ENCODE results near the gene COQ9.
"Not testable (repeated sequence)": the region's sequence is repeated elsewhere in the genome, so short reads cannot be mapped to it uniquely, and the experiment has no call there.

COQ9 gene

DNA sequence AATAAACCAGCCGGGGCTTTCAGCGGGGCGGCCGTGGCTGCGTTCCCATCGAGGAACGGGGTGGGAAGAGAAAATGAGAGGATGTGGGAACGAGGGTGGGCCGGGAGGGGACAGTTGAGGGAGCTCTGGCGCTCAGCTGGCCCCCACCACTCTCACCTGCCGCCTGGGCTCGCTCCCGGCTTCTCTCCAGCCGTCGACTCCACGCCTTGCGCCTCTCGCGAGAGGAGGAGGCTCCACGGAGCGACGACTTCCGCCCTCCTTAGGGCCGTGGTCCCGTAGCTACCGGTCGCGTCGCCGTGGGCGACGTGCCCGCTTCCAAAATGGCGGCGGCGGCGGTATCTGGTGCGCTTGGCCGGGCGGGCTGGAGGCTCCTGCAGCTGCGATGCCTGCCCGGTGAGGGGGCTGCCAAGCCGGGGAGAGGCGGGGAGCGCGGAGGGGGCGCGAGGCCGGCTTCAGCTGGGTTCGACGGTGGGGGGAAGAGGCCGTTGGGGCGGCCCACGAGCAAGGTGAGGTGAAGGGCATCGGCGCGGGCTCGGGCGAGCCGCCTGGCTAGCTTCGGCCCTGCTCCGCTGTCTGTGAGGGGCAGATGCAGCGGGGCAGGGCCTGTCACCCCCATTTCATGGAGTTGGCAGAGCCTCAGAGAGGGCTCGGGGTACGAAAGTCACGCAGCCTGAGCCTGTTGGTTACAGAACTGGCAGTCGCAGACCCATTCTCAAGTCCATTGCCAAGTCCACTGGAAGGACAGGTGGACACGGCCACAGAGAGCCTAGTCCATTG, at the start of gene COQ9, which contains the start of gene CIAPIN1:
COQ9 (plus strand) TSS at position 294 of the 777 bp plus-strand sequence; CDS start at position 321, 27 bp downstream.
CIAPIN1 (minus strand) TSS at position 200 of the 777 bp plus-strand sequence. CDS start 6,457 bp downstream, outside the sequence.
- DNase-seq: peak; percentile 96

DNA sequence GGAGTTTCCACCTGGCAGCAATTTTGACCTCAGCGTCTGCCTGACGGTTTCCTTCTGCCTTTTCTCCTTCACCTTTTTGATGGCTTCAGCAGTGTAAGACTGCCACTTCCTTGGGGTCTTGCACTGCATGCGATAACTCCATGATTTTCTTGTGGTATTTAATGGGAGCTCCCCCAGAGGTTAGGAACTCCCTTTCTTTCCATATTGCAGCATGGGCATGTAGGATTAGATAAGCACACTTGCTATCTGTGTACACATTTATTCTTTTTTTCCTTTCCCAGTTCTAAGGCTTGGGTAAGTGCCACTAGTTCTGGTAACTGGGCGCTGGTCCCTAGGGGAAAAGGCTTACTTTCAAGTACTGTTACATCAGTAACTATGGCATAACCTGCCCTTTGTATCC, 49.8 kb upstream of the COQ9 start:
- DNase-seq: not testable (repeated sequence)

- DNase-seq: no peak
These were observed 45.2 kb upstream of the COQ9 start for GRCh38 chr16:57401943-57402640.

DNA sequence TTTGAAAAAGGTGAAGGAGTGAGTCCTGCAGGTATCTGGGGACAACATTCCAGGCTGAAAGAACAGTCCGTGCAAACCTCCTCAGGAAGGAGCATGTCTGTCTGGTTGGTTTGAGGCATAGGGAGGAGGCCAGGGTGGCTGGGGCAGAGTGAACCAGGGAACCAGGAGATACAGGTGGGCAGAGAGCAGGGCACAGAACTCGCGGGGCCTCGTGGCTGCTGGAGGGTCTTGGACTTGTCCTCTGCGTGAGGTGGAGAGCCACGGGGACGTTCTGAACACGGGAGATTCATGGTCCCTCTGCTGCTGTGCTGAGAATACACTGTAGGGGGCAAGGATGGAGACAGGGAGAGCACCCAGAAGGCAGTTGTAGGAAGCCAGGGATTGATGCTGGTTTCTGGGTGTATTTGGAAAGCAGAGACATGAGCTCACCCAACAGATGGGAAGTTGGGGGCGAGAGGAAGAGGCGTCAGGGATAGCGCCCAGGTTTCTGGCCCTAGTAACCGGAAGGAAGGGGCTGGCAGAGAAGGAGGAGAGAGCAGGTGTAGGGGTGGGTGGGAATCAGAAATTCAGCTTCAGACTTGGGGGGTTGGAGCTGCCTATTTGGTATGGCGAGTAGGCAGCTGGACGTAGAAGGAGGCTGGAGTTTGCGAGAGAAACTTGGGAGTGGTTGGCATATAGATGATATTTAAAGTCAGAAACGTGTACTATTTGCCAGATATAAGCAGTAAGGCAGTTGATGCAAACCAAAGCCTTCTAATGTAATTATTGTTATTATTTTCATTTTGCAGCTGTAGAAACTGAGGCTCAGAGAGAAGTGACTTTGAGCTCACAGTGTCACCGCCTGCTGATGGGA, 43.1 kb upstream of the COQ9 start, which contains the start of gene CCL17:
CCL17 (plus strand) TSS at position 803 of the 853 bp plus-strand sequence. CDS start 9,166 bp downstream, outside the sequence.
- DNase-seq: no peak

- no peak for DNase-seq
These were observed 42.2 kb upstream of the COQ9 start for GRCh38 chr16:57405097-57405496.

DNA sequence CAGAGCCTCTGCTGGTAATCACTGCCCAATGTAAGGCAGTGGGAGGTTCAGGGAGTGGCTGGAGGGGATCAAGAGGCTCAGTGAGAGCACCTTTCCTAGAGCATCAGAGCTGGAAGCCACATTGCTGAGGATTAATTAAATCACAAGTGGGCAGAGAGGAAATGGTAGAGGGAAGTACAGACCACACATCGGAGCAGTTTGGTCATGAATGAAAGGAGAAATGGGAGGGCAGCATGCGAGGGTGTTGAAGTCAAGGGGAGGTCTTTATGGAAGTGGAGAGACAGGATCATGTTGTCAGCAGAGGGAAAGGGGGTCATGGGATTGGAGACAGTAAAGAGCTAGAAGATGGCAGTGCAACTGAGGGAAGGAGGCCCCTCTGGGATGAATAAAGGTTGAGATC, 40.4 kb upstream of the COQ9 start:
- no peak for DNase-seq

DNA sequence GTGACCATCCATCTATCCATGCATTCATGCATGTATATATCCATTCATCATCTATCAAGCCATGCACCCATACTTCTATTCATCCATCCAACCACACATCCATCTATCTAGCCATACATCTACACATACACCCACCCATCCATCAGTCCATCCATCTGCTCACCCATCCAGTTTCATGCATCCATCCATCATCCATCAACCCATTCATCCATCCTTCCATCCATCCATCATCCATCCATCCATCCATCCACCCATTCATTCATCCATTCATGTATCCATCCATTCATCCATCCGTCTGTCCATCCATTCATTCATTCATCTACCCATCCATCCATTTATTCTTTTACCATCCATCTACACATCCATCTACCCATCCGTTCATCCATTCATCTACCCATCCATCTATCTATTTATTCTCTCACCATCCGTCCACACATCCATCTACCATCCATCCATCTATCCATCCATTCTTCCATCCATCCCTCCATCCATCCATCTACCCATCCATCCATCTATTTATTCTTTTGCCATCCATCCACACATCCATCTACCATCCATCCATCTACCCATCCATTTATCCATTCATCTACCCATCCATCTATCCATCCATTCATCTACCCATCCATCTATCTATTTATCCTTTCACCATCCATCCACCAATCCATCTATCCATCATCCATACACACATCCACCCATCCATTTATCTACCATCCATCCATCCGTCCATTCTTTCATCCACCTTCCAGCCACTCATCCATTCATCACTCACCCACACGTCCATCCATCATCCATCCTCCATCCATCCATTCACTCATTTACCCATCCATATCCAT, 39.5 kb upstream of the COQ9 start:
- no peak for DNase-seq

DNA sequence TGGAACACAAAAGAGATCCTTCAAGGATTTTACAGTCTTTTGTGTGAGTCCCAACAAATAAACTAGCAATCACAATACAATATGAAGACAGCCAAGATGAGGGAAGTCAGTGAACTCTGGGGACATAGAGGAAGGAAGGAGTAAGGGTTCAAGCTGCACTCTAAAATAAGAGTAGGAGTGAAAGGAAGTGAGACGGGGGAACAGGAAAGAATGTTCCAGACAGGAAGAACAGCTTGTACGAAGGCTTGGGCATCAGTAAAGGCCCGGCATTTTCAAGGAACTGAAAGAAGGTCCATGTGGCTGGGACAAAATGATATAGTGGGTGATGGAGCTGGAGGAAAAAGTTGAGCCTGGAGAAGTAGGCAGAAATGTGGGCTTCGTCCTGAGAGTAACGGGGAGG, 38.2 kb upstream of the COQ9 start:
- DNase-seq: no peak

DNA sequence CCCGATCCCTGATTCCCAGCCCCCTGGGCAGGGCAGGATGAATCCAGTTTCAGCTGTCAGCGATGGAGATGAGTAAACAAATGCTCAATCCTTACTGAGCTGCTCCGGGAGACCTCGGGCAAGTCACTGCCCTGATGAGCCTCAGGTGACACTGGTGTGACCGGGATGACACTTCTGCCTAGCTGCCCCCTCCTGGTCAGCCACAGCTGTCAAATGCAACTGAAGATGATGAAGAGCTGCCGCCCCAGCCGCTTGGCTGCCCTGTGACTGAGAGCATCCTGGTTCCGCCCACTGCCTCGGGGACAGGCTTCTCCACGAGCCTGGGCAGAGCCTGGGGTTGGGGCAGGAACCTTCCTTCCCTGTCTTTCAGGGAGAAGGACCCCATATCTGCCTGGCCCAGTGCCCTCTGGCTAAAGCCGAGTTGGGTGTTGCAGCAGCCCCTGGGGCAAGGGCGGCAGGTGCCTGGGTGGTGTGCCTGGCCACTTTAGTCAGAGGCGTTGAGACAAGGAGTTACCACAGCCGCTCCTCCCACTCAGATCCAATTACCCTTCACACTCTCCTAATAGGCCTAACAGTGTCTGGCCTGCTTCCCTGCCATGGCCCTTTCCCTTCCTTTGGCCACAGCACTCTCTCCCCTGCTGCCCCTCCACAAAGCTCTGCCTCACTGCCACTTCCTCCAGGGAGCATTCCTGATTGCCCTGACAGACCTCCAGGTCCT, 37.2 kb upstream of the COQ9 start:
- DNase-seq: no peak

GRCh38 chr16:57411362-57411976, 35.8 kb upstream of the COQ9 start:
- DNase-seq: peak; percentile 37

GRCh38 chr16:57412584-57412983, 34.7 kb upstream of the COQ9 start:
- no peak for DNase-seq

- no peak for DNase-seq
These were observed 34.0 kb upstream of the COQ9 start for GRCh38 chr16:57413301-57413730.

DNA sequence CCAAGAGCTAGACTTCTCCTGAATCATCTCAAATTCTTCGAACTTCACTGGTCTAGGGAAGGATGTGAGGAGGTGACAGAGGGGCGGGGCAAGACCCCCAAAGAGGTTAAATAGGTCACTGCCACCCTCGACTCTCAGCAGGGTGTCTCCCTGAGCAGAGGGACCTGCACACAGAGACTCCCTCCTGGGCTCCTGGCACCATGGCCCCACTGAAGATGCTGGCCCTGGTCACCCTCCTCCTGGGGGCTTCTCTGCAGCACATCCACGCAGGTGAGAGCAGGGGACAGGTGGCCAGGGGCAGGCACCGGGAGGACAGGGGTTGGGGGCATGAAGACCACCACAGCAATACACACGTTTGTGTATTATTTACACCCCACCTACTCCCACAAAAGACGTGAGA, 33.5 kb upstream of the COQ9 start:
- DNase-seq: no peak

- no peak for DNase-seq
These were observed 31.2 kb upstream of the COQ9 start for GRCh38 chr16:57416084-57416483.

DNA sequence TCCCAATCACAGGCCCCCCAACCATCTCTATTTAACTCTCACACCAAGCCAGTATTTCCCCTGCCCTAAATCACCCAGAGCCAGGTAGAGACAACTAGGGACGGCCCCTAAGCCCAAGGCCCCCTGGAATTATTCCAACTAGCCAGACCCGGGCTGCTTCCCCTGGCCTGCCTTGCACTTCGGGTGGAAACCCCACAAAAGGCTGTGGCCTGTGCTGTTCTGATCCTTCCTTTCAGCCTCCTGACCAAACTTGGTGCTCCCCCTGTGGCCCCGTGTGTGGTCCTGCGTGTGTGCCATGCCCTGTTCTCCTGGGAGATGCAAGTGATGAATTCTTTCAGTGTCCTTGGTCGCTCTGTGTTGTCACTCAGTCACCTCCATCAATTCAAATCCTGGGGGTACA, 27.8 kb upstream of the COQ9 start:
- DNase-seq: no peak

- DNase-seq: peak; percentile 82
These were observed 25.0 kb upstream of the COQ9 start for GRCh38 chr16:57422026-57422944.

- no peak for DNase-seq
These were observed 24.1 kb upstream of the COQ9 start for GRCh38 chr16:57423152-57423551.

- no peak for DNase-seq
These were observed 22.7 kb upstream of the COQ9 start for GRCh38 chr16:57424583-57424982.

DNA sequence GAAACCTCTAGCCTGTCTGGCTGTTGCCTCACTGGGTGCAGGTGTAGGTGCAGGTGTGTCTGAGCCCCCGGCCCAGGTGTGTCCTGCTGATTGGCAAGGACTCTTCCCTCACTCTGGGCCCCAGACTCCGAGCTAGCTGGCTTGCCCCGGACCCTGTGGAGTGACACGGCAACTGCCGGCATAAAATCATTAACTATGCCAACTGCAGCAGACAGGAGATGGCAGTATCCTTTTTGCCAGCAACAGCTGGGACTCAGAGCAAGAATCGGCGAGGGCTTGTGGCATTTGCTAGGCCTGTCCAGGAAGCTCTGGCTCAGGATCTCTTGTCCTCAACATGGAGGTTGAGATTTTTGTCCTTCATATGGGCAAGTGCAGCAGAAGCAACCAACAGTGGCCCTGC, 20.9 kb upstream of the COQ9 start:
- DNase-seq: peak; percentile 60

DNA sequence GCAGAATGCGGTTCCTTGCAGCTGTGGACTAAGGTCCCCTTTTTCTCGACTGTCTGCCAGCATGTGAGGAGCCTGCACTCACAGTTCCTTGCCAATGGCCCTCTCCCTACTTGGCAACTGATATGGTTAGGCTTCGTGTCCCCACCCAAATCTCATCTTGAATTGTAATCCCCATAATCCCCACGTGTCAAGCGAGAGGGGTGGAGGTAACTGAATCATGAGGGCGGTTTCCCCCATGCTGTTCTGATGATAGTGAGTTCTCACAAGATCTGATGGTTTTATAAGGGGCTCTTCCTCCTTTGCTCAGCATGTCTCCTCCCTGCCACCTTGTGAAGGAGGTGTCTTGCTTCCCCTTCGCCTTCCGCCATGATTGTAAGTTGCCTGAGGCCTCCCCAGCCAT, 20.0 kb upstream of the COQ9 start:
- no peak for DNase-seq

Data from right hindlimb (tissue), 1 donor.